NB4 (cell line): Measurements from ENCODE around the gene CARD9.

Experiments
- DNase-seq: peaks from one replicate; pipeline ENCODE4 v3.0.0; 2010; ENCODE audit warnings: low read depth
- H3K4me3 ChIP-seq: one replicate; pipeline ENCODE4 v1.5.1; 2011; ENCODE audit warnings: mild to moderate bottlenecking, low read depth, low read length, moderate library complexity
- CTCF ChIP-seq: IDR thresholded peaks from one replicate; pipeline ENCODE4 v1.5.1; 2012; ENCODE audit warnings: low read depth, low read length
- MYC ChIP-seq: IDR thresholded peaks from 2 replicates; pipeline ENCODE4 v1.6.1; 2011; ENCODE audit warnings: low read depth, low read length
- POLR2A ChIP-seq: IDR thresholded peaks from 2 replicates; pipeline ENCODE4 v1.6.1; 2011; ENCODE audit warnings: mild to moderate bottlenecking; ENCODE audit not compliant: insufficient read length; ENCODE audit errors: extremely low read depth
- TF ChIP-seq, protein P1 (sequence below): IDR thresholded peaks from 2 replicates; pipeline ENCODE4 v1.6.1; 2011; ENCODE audit warnings: low read depth, low read length

Gene CARD9

DNA sequence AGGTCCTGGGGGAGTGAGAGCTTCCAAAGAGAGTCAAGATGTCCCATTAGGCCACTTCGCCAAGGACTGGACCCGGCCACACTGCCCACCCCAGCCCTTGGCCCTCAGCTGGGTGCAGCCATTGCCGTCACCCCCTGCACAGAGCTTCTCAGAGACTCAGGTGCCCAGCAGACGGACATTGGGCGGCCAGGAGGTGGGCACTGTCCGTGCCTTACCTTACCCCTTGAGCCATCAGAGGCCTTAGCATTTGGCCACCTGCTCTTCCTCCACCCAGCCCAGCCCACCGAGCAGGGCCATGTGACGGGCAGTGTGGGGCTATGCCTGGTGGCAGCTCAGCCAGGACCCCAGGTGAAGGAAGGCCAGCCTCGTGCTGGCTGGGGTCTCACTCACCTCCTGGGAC, 6.6 kb downstream of the CARD9 start:
- H3K4me3 ChIP-seq = no peak overlapping the region
- TF ChIP-seq, protein P1, sequence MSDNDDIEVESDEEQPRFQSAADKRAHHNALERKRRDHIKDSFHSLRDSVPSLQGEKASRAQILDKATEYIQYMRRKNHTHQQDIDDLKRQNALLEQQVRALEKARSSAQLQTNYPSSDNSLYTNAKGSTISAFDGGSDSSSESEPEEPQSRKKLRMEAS = no peak
- TF ChIP-seq POLR2A = no peak
- no peak for TF ChIP-seq CTCF
- TF ChIP-seq MYC = no peak
- no peak for DNase-seq

- no peak overlapping the region for H3K4me3 ChIP-seq
- no peak for TF ChIP-seq POLR2A
- no peak for TF ChIP-seq MYC
- TF ChIP-seq, protein P1 = no peak
- TF ChIP-seq CTCF = no peak
- peak; percentile 51 for DNase-seq
Observed at GRCh38 chr9:136365775-136366222, 7.7 kb downstream of the CARD9 start.

DNA sequence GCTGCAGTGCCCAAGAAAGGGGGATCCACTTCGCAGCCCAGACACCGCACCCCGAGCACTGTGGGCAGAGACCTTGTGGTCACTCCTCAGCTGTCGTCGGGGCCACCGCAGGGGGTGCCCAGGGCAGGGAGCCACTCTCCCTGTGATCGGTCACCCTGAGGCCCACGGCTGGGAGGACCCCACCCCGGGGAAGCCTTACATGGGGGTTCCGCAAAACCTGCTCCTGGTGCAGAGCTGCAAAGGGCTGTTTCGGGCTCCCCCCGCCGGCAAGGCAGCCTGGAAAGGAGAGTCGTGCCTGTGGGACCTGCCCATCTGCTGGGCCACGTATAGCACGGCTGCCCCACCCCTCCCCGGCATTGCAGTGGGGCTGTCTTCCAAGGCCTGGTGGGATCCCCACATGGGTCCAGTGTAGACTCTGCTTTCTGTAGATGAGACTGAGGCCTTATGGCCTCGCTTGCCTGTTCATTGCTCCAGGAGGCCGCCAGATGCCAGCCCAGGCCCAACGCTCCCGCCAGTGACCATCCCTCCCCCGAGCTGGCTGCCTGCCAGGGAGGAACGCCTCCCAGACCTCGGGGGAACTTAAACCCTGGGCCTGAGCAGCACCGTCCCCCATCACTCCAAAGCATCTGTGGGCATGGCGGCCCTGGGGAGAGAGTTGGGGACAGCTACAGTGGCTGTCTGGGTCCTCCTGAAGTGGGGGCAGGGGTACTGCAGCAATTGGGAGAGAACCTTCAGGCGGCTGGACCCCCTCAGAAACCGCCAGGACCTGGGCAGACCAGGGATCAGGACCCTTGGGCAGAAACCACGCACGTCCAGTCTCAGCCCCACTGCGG, 8.3 kb downstream of the CARD9 start:
- peak overlapping the region; percentile 32 for H3K4me3 ChIP-seq
- no peak for TF ChIP-seq CTCF
- TF ChIP-seq, protein P1 = no peak
- no peak for TF ChIP-seq MYC
- TF ChIP-seq POLR2A = no peak
- DNase-seq = peak; percentile 70

GRCh38 chr9:136363949-136364748, 9.3 kb downstream of the CARD9 start:
- peak overlapping the region; percentile 41 for H3K4me3 ChIP-seq
- TF ChIP-seq, protein P1 = no peak
- TF ChIP-seq POLR2A = peak; percentile 43
- peak; percentile 88 for DNase-seq

DNA sequence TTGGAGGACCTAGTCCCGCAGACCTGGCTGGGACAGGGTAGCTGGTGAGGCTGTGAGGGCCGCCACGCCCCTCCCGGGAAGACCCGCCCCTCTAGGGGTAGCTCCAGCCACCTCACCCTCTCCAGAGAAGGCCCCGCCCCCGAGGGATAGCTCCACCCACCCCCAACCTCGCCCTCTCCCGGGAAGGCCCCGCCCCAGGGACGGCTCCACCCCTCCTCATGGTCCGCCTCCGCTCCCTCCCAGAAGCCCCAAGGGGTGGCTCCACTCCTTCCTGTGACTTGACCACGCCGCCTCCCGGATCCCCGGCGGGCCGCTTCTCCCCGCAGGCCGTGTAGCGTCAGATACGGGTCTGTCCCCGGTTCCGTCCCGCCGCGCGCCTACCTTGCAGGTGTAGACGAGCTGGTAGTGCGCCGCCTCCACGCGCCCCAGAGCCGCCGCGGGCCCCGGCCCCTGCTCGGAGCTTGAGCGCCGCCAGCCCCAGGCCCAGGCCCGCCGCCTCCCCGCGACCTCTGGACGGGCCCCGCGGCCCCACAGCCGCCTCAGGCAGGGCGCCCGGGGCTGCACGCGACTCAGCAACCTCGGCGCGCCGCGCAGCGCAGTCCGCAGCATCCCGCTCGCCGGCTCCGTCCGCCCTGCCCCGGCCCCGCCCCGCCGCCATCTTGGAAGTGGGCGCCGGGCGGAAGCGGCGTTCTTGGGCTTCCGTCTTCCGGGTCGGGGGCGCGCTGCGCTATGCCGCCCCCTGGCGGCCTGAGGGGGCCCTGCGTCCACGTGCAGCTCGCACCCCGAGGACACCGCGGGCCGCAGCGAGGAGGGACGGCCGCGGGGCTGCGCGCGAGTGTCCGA, 10.1 kb downstream of the CARD9 start, which contains the start of gene DNLZ:
DNLZ (minus strand) TSS at position 639 of the 843 bp plus-strand sequence; CDS start at position 609, 30 bp downstream.
- TF ChIP-seq MYC = peak; percentile 99
- TF ChIP-seq CTCF = peak; percentile 62
- peak; percentile 63 for TF ChIP-seq POLR2A
- TF ChIP-seq, protein P1 = peak; percentile 97

More for the DNA sequence above, 10.1 kb downstream of the CARD9 start, which contains the start of gene DNLZ:
- peak; percentile 94 for DNase-seq
- H3K4me3 ChIP-seq = peak within 1 kb of the TSS; percentile 48
